Fibroblast of mammary gland (primary cell): ENCODE measurements around the gene SLC27A4.

Source experiments
- DNase-seq: peaks from one replicate; pipeline ENCODE4 v3.0.0-alpha.2; 2010; ENCODE audit warnings: low read depth
- H3K4me3 ChIP-seq: 2 replicates; pipeline ENCODE4 v1.5.1; 2011; ENCODE audit warnings: low read depth, mild to moderate bottlenecking, low read length, moderate library complexity; ENCODE audit not compliant: control insufficient read depth
- TF ChIP-seq, protein P1 (sequence below): conservative IDR thresholded peaks from 2 replicates; pipeline ENCODE4 v1.5.1; 2011; ENCODE audit warnings: low read depth, low read length, inconsistent platforms; ENCODE audit not compliant: control insufficient read depth, insufficient read depth

SLC27A4 gene

GRCh38 chr9:128339761-128340690, at the start of gene SLC27A4:
SLC27A4 (plus strand) TSS chr9:128340527; CDS start chr9:128343133, 2,606 bp downstream.
- DNase-seq: peak; percentile 68

DNA sequence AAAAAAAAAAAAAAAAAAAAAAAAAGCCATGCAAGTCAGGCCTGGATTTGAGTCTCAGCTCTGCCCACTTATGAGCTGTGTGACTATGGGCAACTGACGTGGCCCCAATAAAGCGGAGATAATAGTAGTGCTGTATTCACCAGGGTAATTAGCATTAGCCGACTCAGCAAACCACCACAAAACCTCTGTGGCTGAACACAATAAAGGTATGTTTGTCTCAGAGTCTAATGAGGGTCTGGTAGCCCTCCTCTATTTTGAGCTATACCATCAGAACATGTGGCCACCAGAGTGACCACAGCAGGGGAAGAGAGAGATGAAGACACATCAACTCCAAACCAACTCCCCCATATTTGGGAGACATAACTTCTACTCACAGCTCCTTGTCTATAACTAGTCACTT, 48.3 kb upstream of the SLC27A4 start:
- TF ChIP-seq, protein P1, sequence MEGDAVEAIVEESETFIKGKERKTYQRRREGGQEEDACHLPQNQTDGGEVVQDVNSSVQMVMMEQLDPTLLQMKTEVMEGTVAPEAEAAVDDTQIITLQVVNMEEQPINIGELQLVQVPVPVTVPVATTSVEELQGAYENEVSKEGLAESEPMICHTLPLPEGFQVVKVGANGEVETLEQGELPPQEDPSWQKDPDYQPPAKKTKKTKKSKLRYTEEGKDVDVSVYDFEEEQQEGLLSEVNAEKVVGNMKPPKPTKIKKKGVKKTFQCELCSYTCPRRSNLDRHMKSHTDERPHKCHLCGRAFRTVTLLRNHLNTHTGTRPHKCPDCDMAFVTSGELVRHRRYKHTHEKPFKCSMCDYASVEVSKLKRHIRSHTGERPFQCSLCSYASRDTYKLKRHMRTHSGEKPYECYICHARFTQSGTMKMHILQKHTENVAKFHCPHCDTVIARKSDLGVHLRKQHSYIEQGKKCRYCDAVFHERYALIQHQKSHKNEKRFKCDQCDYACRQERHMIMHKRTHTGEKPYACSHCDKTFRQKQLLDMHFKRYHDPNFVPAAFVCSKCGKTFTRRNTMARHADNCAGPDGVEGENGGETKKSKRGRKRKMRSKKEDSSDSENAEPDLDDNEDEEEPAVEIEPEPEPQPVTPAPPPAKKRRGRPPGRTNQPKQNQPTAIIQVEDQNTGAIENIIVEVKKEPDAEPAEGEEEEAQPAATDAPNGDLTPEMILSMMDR: no peak
- H3K4me3 ChIP-seq: no peak overlapping the region
- no peak for DNase-seq

More at GRCh38 chr9:128339761-128340690, at the start of gene SLC27A4:
- peak within 1 kb of the TSS; percentile 74 for H3K4me3 ChIP-seq
- TF ChIP-seq, protein P1: no peak

GRCh38 chr9:128293091-128293490, 47.2 kb upstream of the SLC27A4 start:
- no peak for DNase-seq
- TF ChIP-seq, protein P1: no peak
- no peak overlapping the region for H3K4me3 ChIP-seq

GRCh38 chr9:128294142-128294541, 46.2 kb upstream of the SLC27A4 start:
- H3K4me3 ChIP-seq: no peak overlapping the region
- DNase-seq: no peak
- TF ChIP-seq, protein P1: no peak

GRCh38 chr9:128296340-128297220, 43.7 kb upstream of the SLC27A4 start:
- TF ChIP-seq, protein P1: no peak
- no peak overlapping the region for H3K4me3 ChIP-seq
- DNase-seq: no peak

- DNase-seq: no peak
- TF ChIP-seq, protein P1: no peak
- H3K4me3 ChIP-seq: no peak overlapping the region
These were observed 43.0 kb upstream of the SLC27A4 start for GRCh38 chr9:128297221-128297773.
